K562 (cell line): Measurements from ENCODE around the gene PRICKLE3. TPM values are rescaled to one million over a fixed set of nuclear protein-coding genes. Genes with fewer than 3 reads are reported as not detected.

Experiments
- ATF7 ChIP-seq: fragments of 450-650 bp; IDR thresholded peaks from 2 replicates; pipeline ENCODE4 v1.7.1; 2014; ENCODE audit warnings: mild to moderate bottlenecking, moderate library complexity
- BRF1 ChIP-seq: IDR thresholded peaks from 3 replicates; pipeline ENCODE4 v1.6.1; 2011; ENCODE audit warnings: borderline replicate concordance, mild to moderate bottlenecking; ENCODE audit not compliant: insufficient read length; ENCODE audit errors: extremely low read depth
- HNRNPLL ChIP-seq: fragments of 200-400 bp; formaldehyde crosslinking; IDR thresholded peaks from 2 replicates; pipeline ENCODE4 v1.6.1; 2017; ENCODE audit warnings: low read length, low read depth, mild to moderate bottlenecking; ENCODE audit not compliant: poor library complexity, severe bottlenecking
- MBD2 ChIP-seq: sonication (generic); IDR thresholded peaks from 2 replicates; pipeline ENCODE4 v1.6.1; 2016; ENCODE audit warnings: low read depth, borderline replicate concordance
- POLR2B ChIP-seq: fragments of 450-650 bp; IDR thresholded peaks from 2 replicates; pipeline ENCODE4 v1.6.1; 2018; ENCODE audit warnings: low read depth; ENCODE audit not compliant: partially characterized antibody
- POLR2G ChIP-seq: fragments of 200-400 bp; formaldehyde crosslinking; IDR thresholded peaks from 2 replicates; pipeline ENCODE4 v1.6.1; 2017; ENCODE audit warnings: low read depth, mild to moderate bottlenecking, antibody characterized with exemption, low read length, moderate library complexity
- PRDM10 ChIP-seq: fragments of 450-650 bp; IDR thresholded peaks from 2 replicates; pipeline ENCODE4 v1.6.1; 2018; ENCODE audit not compliant: partially characterized antibody
- REST ChIP-seq, 2 experiments: fragments of 450-650 bp; formaldehyde crosslinking in 1 of 2; IDR thresholded peaks; 2 replicates each; pipeline versions ENCODE4 v1.4.0 to v1.6.1; 2014 to 2020; ENCODE audit warnings: mild to moderate bottlenecking in 2 of 2, borderline replicate concordance in 1 of 2, low read depth in 1 of 2
- SIN3B ChIP-seq: fragments of 450-650 bp; IDR thresholded peaks from 2 replicates; pipeline ENCODE4 v1.6.1; 2017; ENCODE audit warnings: low read depth, mild to moderate bottlenecking, moderate library complexity
- SMARCC2 ChIP-seq: fragments of 450-650 bp; IDR thresholded peaks from 2 replicates; pipeline ENCODE4 v1.6.1; 2017; ENCODE audit warnings: antibody characterized with exemption, moderate library complexity, mild to moderate bottlenecking, low read depth
- TCF7L2 ChIP-seq: fragments of 150-350 bp; IDR thresholded peaks from 2 replicates; pipeline ENCODE4 v1.6.1; 2016; ENCODE audit warnings: low read depth, mild to moderate bottlenecking, low read length, moderate library complexity
- ZBTB17 ChIP-seq: fragments of 450-650 bp; formaldehyde crosslinking; IDR thresholded peaks from 2 replicates; pipeline ENCODE4 v1.4.0; 2020; ENCODE audit warnings: mild to moderate bottlenecking
- ZNF76 ChIP-seq: fragments of 250-450 bp; sonication (Bioruptor Pico); IDR thresholded peaks from 2 replicates; pipeline ENCODE4 v1.4.0; 2020; ENCODE audit warnings: mild to moderate bottlenecking, moderate library complexity, borderline replicate concordance
- polyA plus RNA-seq, 8 experiments: library from polyadenylated mRNA; depleted of rRNA in 4 of 8; stranded (reverse) in 5 of 8; unstranded in 3 of 8; fragments of >200 nt; fragmentation: Nextera tagmentation in 2 of 8; fragmentation: Illumina TruSeq in 1 of 8; extraction: Ambion mirVana in 2 of 8; extraction: Trizol in 1 of 8; gene quantifications; 2 replicates each; pipeline versions ENCODE4 v1.2.1 to v1.2.3, GENCODE V29; 2011 to 2014; ENCODE audit warnings: inconsistent platforms in 1 of 8, missing spikeins in 1 of 8
- total RNA-seq, 7 experiments: library from RNA; depleted of rRNA in 6 of 7; stranded (reverse); fragments of >200 nt in 6 of 7; fragmentation: Illumina TruSeq in 2 of 7; extraction: Trizol in 2 of 7; gene quantifications; 2 replicates each; pipeline versions ENCODE4 v1.2.1 to v1.2.3, GENCODE V29; 2011 to 2021; ENCODE audit warnings: low replicate concordance in 1 of 7

Gene PRICKLE3
- total and polyA plus RNA-seq, 9 of the 15 experiments (the other 6 are each of a cell fraction or from before 2014, with no cell fraction given), result 1.1 to 44.3 (median 14.0) TPM

GRCh38 chrX:49165901-49166881, 20.0 kb downstream of the PRICKLE3 start (continued):
- TF ChIP-seq SMARCC2 (no peak), TCF7L2 (peak; percentile 83), MBD2 (peak; percentile 58; the same call in 1 of the 2 replicates), ZBTB17 (CRISPR knock-in tag) (peak; percentile 59; the same call in 1 of the 2 replicates), POLR2B (no peak), ATF7 (peak; percentile 95), HNRNPLL (peak; percentile 6), ZNF76 (CRISPR knock-in tag) (peak; percentile 5; the same call in 1 of the 2 replicates), POLR2G (peak; percentile 45), BRF1 (no peak), SIN3B (no peak), PRDM10 (peak; percentile 99), REST (IDR thresholded peaks at IDR 0.05; ENCODE audit: borderline replicate concordance) (peak; percentile 49), REST (CRISPR knock-in tag; IDR thresholded peaks at IDR 0.05; ENCODE audit: low read depth) (no peak)
